ENCODE data around the gene CTBS. TPM values are rescaled to one million over a fixed set of nuclear protein-coding genes. Genes with fewer than 3 reads are reported as not detected.

Gene CTBS
- 8.2 and 13.3 TPM in 2 replicates for total RNA-seq

GRCh38 chr1:84573967-84574842, at the start of gene CTBS:
Gene CTBS, minus strand, starts transcription at chr1:84574440. Its CDS starts 25 bp downstream, at chr1:84574415.

GRCh38 chr1:84506002-84506728, 68.1 kb downstream of the CTBS start, which contains the start of the genes GNG5 and SPATA1:
Gene GNG5, minus strand, starts transcription at chr1:84506581. Its CDS starts 490 bp downstream, at chr1:84506091.
Gene SPATA1, plus strand, starts transcription at chr1:84506386. Its CDS starts 9,974 bp downstream, at chr1:84516360.

Other genes starting within 250 kb of the CTBS start
- gene DNASE2B, start 176.0 kb downstream of the CTBS start, total RNA-seq: not detected in 2 replicates
- 41.9 and 59.6 TPM in 2 replicates for gene RPF1, start 95.2 kb downstream of the CTBS start, total RNA-seq
- gene SPATA1, start 68.1 kb downstream of the CTBS start, total RNA-seq: 0.08 TPM in 1 of 2 replicates, not detected in the other
- gene GNG5, start 67.9 kb downstream of the CTBS start, total RNA-seq: 100 and 103 TPM in 2 replicates
- 11.2 and 14.1 TPM in 2 replicates for gene SSX2IP, start 116.0 kb upstream of the CTBS start, total RNA-seq

Data from hair follicular keratinocyte (primary cell).